CD4-positive, alpha-beta T cell (primary cell): ENCODE data around the gene MMP10. TPM values are rescaled to one million over a fixed set of nuclear protein-coding genes. Genes with fewer than 3 reads are reported as not detected.
"Not testable (repeated sequence)": the region's sequence is repeated elsewhere in the genome, so short reads cannot be mapped to it uniquely, and the experiment has no call there.

Experiments used
- ATAC-seq: fragments of 200-7000 bp; cut with Tn5 transposase; one replicate; pipeline ENCODE4 v1.10.0; 2022; ENCODE audit warnings: mild to moderate bottlenecking; ENCODE audit not compliant: poor library complexity
- CTCF ChIA-PET: fragments of 350-600 bp; sonication (Branson Sonifier 250); formaldehyde crosslinking; loops from one replicate; lab custom pipeline; 2021; ENCODE audit warnings: antibody characterized with exemption, inconsistent platforms; lab: Charles Lee
- POLR2A ChIA-PET: fragments of 350-600 bp; sonication (Branson Sonifier 250); formaldehyde crosslinking; loops from one replicate; lab custom pipeline; 2021; ENCODE audit warnings: antibody characterized with exemption, inconsistent platforms; lab: Charles Lee
- DNase-seq, 14 experiments: peaks; one replicate each; pipeline ENCODE4 v3.0.0-alpha.2; 2013 to 2020; ENCODE audit warnings: mixed read lengths in 2 of 14
- H3K27ac ChIP-seq, 2 donors: one replicate each; pipeline versions ENCODE4 v1.5.1 to v1.7.0; 2013; ENCODE audit warnings: low read length in 2 of 2, low read depth in 1 of 2, mild to moderate bottlenecking in 1 of 2
- H3K27me3 ChIP-seq, 2 experiments: 1 replicate in 1 of 2; 2 replicates in 1 of 2; pipeline versions ENCODE4 v1.6.1 to v1.7.0; 2013; ENCODE audit warnings: low read length in 2 of 2, control low read depth in 1 of 2, mild to moderate bottlenecking in 1 of 2, moderate library complexity in 1 of 2; ENCODE audit not compliant: insufficient read depth in 2 of 2, control insufficient read depth in 1 of 2
- H3K36me3 ChIP-seq: one replicate; pipeline ENCODE4 v1.6.1; 2013; ENCODE audit warnings: low read length, control low read depth; ENCODE audit not compliant: insufficient read depth
- H3K4me1 ChIP-seq: one replicate; pipeline ENCODE4 v1.6.1; 2013; ENCODE audit warnings: low read length, control low read depth; ENCODE audit not compliant: insufficient read depth
- H3K4me3 ChIP-seq: one replicate; pipeline ENCODE4 v1.5.1; 2013; ENCODE audit warnings: mild to moderate bottlenecking, low read length, moderate library complexity
- H3K9me3 ChIP-seq, 2 experiments: 1 replicate in 1 of 2; 2 replicates in 1 of 2; pipeline versions ENCODE4 v1.6.1 to v1.7.0; 2013; ENCODE audit warnings: low read length in 2 of 2, mild to moderate bottlenecking in 2 of 2, control low read depth in 1 of 2, moderate library complexity in 1 of 2; ENCODE audit not compliant: control insufficient read depth in 1 of 2, insufficient read depth in 1 of 2
- H3K27ac Mint-ChIP-seq: one replicate; pipeline ENCODE4 v1.8.0; 2020; ENCODE audit warnings: mixed read lengths
- H3K27me3 Mint-ChIP-seq: one replicate; pipeline ENCODE4 v1.8.0; 2021; ENCODE audit warnings: mixed read lengths
- H3K36me3 Mint-ChIP-seq: one replicate; pipeline ENCODE4 v1.8.0; 2021; ENCODE audit warnings: low read depth, mixed read lengths
- H3K4me1 Mint-ChIP-seq: one replicate; pipeline ENCODE4 v1.8.0; 2021; ENCODE audit warnings: low read depth, mixed read lengths
- H3K4me3 Mint-ChIP-seq: one replicate; pipeline ENCODE4 v1.8.0; 2020; ENCODE audit warnings: mild to moderate bottlenecking, mixed read lengths
- H3K9me3 Mint-ChIP-seq: one replicate; pipeline ENCODE4 v1.8.0; 2020; ENCODE audit warnings: mixed read lengths
- CTCF ChIP-seq: fragments of 200-600 bp; IDR thresholded peaks from one replicate; pipeline ENCODE4 v1.8.0; 2022; ENCODE audit warnings: antibody characterized with exemption, mild to moderate bottlenecking
- intact Hi-C, 2 experiments: fragments of 100-400 bp; cut with DNase I in 1 of 2; cut with micrococcal nuclease in 1 of 2; formaldehyde crosslinking; loops; one replicate each; pipeline versions ENCODE4 v1.15.1 to v1.9.0; 2023 to 2025; cut with DNase I, micrococcal nuclease
- total RNA-seq, 174 experiments: library from RNA in 2 of 174; stranded (reverse) in 2 of 174; gene quantifications; one replicate each; pipeline ENCODE4 v1.2.3 and lab custom pipeline; 2021 to 2026

MMP10 gene
- total RNA-seq, 2 experiments from 2014 or later: not detected

- Histone ChIP-seq H3K4me1 (no peaks in the 10 kb centered on the region), H3K4me3 (no peak overlapping the region), H3K27ac (no peak overlapping the region), H3K36me3 (no peaks in the 10 kb centered on the region), H3K27me3 (peaks cover 0 to 11% of the 10 kb centered on the region in 2 experiments), H3K9me3 (no peaks in the 10 kb centered on the region)
- DNase-seq (no peak), ATAC-seq (no peak)
- Mint-ChIP-seq H3K36me3 (no peaks in the 10 kb centered on the region), H3K9me3 (no peaks in the 10 kb centered on the region), H3K4me3 (no peak overlapping the region), H3K4me1 (no peaks in the 10 kb centered on the region), H3K27me3 (peaks cover 19% of the 10 kb centered on the region), H3K27ac (no peak overlapping the region)
- POLR2A ChIA-PET: no interaction called here
- TF ChIP-seq CTCF: no peak
- intact Hi-C loops: no loop called here
- CTCF ChIA-PET: no interaction called here
These were observed 45.8 kb downstream of the MMP10 start for GRCh38 chr11:102734650-102735049.

GRCh38 chr11:102733232-102733875 lies 47.1 kb downstream of the MMP10 start:
- ChIA-PET CTCF (no interaction called here), POLR2A (no interaction called here)
- ATAC-seq (no peak), DNase-seq (peak in 4 of 14 experiments; percentile 1 to 48 (median 34))
- H3K36me3 ChIP-seq: no peaks in the 10 kb centered on the region
- Mint-ChIP-seq H3K9me3 (no peaks in the 10 kb centered on the region), H3K4me3 (no peak overlapping the region), H3K36me3 (no peaks in the 10 kb centered on the region), H3K27me3 (peaks cover 11% of the 10 kb centered on the region), H3K4me1 (no peaks in the 10 kb centered on the region), H3K27ac (no peak overlapping the region)
- no peak overlapping the region for H3K4me3 ChIP-seq
- H3K27me3 ChIP-seq: peaks cover 0 to 11% of the 10 kb centered on the region in 2 experiments
- no peak overlapping the region for H3K27ac ChIP-seq
- TF ChIP-seq CTCF: no peak
- no peaks in the 10 kb centered on the region for H3K4me1 ChIP-seq
- no peaks in the 10 kb centered on the region for H3K9me3 ChIP-seq
- intact Hi-C loops: no loop called here

GRCh38 chr11:102730944-102731343 lies 49.5 kb downstream of the MMP10 start:
- H3K36me3 Mint-ChIP-seq, H3K27me3 ChIP-seq, intact Hi-C loops, POLR2A ChIA-PET, H3K4me3 Mint-ChIP-seq, H3K36me3 ChIP-seq, ATAC-seq, H3K9me3 Mint-ChIP-seq, CTCF ChIA-PET, H3K4me3 ChIP-seq, H3K27ac ChIP-seq, H3K4me1 ChIP-seq, H3K27me3 Mint-ChIP-seq, H3K27ac Mint-ChIP-seq, H3K4me1 Mint-ChIP-seq, H3K9me3 ChIP-seq, DNase-seq: not testable (repeated sequence)
